Measurements from ENCODE around the gene CDC45. TPM values are rescaled to one million over a fixed set of nuclear protein-coding genes. Genes with fewer than 3 reads are reported as not detected.

Gene CDC45
- total RNA-seq, 2 experiments from 2014 or later = 80.2 to 83.0 TPM

DNA sequence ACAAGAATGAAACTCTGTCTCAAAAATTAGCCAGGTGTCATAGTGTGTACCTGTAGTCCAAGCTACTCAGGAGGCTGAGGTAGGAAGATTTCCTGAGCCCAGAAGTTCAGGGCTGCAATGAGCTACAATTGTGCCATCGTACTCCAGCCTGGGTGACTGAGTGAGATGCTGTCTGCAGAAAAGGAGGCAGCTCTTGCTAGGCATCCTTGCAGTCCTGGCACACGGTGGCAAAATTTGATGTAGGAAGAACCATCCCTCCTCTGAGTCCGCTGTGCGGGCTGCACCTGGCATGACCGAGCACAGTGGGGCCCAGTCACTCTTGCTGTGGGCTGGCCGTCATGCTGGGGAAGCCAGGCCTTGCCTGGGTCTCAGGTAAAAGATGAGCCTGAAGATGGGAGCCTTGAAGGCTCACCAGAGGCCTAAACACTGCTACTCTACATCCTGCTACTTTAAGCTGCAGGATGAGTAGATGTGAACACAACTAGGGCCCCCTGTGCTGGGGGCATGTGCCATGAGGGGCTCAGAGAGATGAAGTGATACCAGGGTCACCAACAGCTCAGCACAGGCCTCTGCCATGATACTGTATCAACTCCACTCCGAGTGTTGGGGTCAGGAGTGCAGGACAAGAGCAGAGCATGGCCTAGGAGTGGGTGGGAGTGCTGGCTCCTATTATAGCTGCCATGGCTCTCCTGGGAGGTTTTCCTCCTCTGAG lies 18.6 kb downstream of the CDC45 start:
- Histone ChIP-seq H3K27ac (ENCODE audit: low read depth, low read length, poor library complexity, severe bottlenecking) (no peak overlapping the region), H3K4me2 (ENCODE audit: low read length) (no peak overlapping the region), H3K9me3 (ENCODE audit: low read length) (no peaks in the 10 kb centered on the region), H3K4me1 (ENCODE audit: insufficient read depth, low read length, poor library complexity, severe bottlenecking) (no peaks in the 10 kb centered on the region), H4K20me1 (ENCODE audit: insufficient read depth, low read length) (no peaks in the 10 kb centered on the region), H3K9me2 (ENCODE audit: insufficient read depth, low read length) (no peaks in the 10 kb centered on the region), H2AFZ (ENCODE audit: low read length) (no peak overlapping the region), H3K4me3 (ENCODE audit: low read depth, low read length, poor library complexity, severe bottlenecking) (no peak overlapping the region), H3K79me2 (ENCODE audit: insufficient read depth, low read depth, low read length) (no peaks in the 10 kb centered on the region), H3K36me3 (ENCODE audit: insufficient read depth, low read length) (peaks cover 83% of the 10 kb centered on the region)
- POLR2A ChIA-PET = no interaction called here
- DNase-seq (ENCODE audit: low spot score) = no peak
- CTCF ChIA-PET (ENCODE audit: unreplicated experiment) = interaction anchor here (0.6 kb wide), 1 partner anchor 61 kb away, joined by 3 read pairs; no protein-coding TSS in a partner anchor
- intact Hi-C loops (cut with micrococcal nuclease; ENCODE audit: unreplicated experiment) = loop anchor here (5.0 kb wide), 1 partner anchor 134 kb away; no protein-coding TSS in a partner anchor
- TF ChIP-seq, protein P1, sequence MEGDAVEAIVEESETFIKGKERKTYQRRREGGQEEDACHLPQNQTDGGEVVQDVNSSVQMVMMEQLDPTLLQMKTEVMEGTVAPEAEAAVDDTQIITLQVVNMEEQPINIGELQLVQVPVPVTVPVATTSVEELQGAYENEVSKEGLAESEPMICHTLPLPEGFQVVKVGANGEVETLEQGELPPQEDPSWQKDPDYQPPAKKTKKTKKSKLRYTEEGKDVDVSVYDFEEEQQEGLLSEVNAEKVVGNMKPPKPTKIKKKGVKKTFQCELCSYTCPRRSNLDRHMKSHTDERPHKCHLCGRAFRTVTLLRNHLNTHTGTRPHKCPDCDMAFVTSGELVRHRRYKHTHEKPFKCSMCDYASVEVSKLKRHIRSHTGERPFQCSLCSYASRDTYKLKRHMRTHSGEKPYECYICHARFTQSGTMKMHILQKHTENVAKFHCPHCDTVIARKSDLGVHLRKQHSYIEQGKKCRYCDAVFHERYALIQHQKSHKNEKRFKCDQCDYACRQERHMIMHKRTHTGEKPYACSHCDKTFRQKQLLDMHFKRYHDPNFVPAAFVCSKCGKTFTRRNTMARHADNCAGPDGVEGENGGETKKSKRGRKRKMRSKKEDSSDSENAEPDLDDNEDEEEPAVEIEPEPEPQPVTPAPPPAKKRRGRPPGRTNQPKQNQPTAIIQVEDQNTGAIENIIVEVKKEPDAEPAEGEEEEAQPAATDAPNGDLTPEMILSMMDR (conservative IDR thresholded peaks at IDR 0.05; ENCODE audit: low read length) = no peak
- no peak for TF ChIP-seq EZH2phosphoT487 (IDR thresholded peaks at IDR 0.05; ENCODE audit: borderline replicate concordance, low read depth, low read length)
- no TSS peak for BruUV-seq (replicated peaks)

DNA sequence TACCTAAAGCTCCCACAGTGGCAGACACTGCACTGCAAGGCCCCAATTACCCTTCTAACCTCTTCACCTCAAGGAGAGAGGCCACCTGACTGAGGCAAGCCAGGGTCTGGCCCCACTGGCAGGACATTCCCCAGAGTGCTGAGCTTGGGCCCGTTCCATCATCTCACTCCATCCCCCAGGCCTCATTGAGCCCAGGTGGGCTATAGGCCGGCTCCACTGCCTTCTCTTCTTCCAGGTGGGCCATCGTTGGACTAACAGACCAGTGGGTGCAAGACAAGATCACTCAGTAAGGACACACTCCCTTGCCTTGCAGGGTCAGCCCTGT lies 19.1 kb downstream of the CDC45 start:
- no peaks in the 10 kb centered on the region for H4K20me1 ChIP-seq (ENCODE audit: insufficient read depth, low read length)
- no peaks in the 10 kb centered on the region for H3K9me3 ChIP-seq (ENCODE audit: low read length)
- no peak overlapping the region for H3K4me2 ChIP-seq (ENCODE audit: low read length)
- H3K27ac ChIP-seq (ENCODE audit: low read depth, low read length, poor library complexity, severe bottlenecking) = no peak overlapping the region
- intact Hi-C loops (cut with micrococcal nuclease; ENCODE audit: unreplicated experiment) = loop anchor here (5.0 kb wide), 1 partner anchor 133 kb away; no protein-coding TSS in a partner anchor
- H3K36me3 ChIP-seq (ENCODE audit: insufficient read depth, low read length) = peaks cover 79% of the 10 kb centered on the region
- BruUV-seq (replicated peaks) = no TSS peak
- DNase-seq (ENCODE audit: low spot score) = no peak
- no peak overlapping the region for H2AFZ ChIP-seq (ENCODE audit: low read length)
- TF ChIP-seq, protein P1 (conservative IDR thresholded peaks at IDR 0.05; ENCODE audit: low read length) = no peak
- TF ChIP-seq EZH2phosphoT487 (IDR thresholded peaks at IDR 0.05; ENCODE audit: borderline replicate concordance, low read depth, low read length) = no peak
- no peaks in the 10 kb centered on the region for H3K79me2 ChIP-seq (ENCODE audit: insufficient read depth, low read depth, low read length)
- no peaks in the 10 kb centered on the region for H3K4me1 ChIP-seq (ENCODE audit: insufficient read depth, low read length, poor library complexity, severe bottlenecking)
- no peak overlapping the region for H3K4me3 ChIP-seq (ENCODE audit: low read depth, low read length, poor library complexity, severe bottlenecking)
- ChIA-PET POLR2A (no interaction called here), CTCF (ENCODE audit: unreplicated experiment) (interaction anchor here (0.6 kb wide), 1 partner anchor 60 kb away, joined by 3 read pairs; no protein-coding TSS in a partner anchor)
- H3K9me2 ChIP-seq (ENCODE audit: insufficient read depth, low read length) = no peaks in the 10 kb centered on the region

DNA sequence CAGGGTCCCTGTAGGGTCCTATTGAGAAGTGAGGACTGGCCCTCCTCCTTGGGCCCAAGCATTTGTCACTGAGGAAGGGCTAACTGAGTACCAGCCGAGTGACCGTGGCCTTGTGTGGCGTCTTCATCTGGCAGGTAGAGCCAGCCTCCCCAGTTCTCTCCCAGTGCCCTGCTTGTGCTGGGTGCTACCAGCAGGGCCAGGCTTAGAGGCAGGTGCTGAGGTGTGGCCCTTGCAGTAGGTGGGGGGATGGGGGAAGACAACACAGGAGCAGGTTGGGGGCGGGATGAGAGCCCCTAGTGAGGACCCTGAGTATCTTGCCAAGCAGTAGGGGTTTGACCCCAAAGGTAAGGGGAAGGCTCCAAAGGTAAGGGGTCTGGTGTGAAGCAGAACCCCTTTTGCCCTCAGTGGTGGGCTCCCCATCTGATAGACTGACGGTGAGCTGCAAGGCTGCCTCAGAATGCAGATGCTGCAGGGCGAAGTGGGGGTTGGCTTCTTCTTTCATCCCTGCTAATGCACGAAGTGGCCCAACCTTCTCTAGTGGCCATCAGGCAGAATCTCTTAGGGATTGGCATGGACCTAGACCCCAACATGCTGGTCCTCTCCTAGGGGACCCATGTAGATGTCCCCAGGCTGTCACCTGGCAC lies 19.6 kb downstream of the CDC45 start:
- no peaks in the 10 kb centered on the region for H3K4me1 ChIP-seq (ENCODE audit: insufficient read depth, low read length, poor library complexity, severe bottlenecking)
- no peak overlapping the region for H3K4me3 ChIP-seq (ENCODE audit: low read depth, low read length, poor library complexity, severe bottlenecking)
- H3K36me3 ChIP-seq (ENCODE audit: insufficient read depth, low read length) = peaks cover 74% of the 10 kb centered on the region
- BruUV-seq (replicated peaks) = no TSS peak
- no peaks in the 10 kb centered on the region for H3K9me2 ChIP-seq (ENCODE audit: insufficient read depth, low read length)
- ChIA-PET CTCF (ENCODE audit: unreplicated experiment) (no interaction called here), POLR2A (no interaction called here)
- TF ChIP-seq, protein P1 (conservative IDR thresholded peaks at IDR 0.05; ENCODE audit: low read length) = no peak
- no peak for TF ChIP-seq EZH2phosphoT487 (IDR thresholded peaks at IDR 0.05; ENCODE audit: borderline replicate concordance, low read depth, low read length)
- no peaks in the 10 kb centered on the region for H3K9me3 ChIP-seq (ENCODE audit: low read length)
- H2AFZ ChIP-seq (ENCODE audit: low read length) = no peak overlapping the region
- no peak for DNase-seq (ENCODE audit: low spot score)
- no peak overlapping the region for H3K4me2 ChIP-seq (ENCODE audit: low read length)
- H3K79me2 ChIP-seq (ENCODE audit: insufficient read depth, low read depth, low read length) = no peaks in the 10 kb centered on the region
- no peaks in the 10 kb centered on the region for H4K20me1 ChIP-seq (ENCODE audit: insufficient read depth, low read length)
- intact Hi-C loops (cut with micrococcal nuclease; ENCODE audit: unreplicated experiment) = loop anchor here (5.0 kb wide), 1 partner anchor 133 kb away; no protein-coding TSS in a partner anchor
- H3K27ac ChIP-seq (ENCODE audit: low read depth, low read length, poor library complexity, severe bottlenecking) = no peak overlapping the region
